ENCODE measurements around the gene ABHD16B. TPM values are rescaled to one million over a fixed set of nuclear protein-coding genes. Genes with fewer than 3 reads are reported as not detected.

ABHD16B gene
- total RNA-seq, 4 donors from 2014 or later, result not detected

GRCh38 chr20:63844511-63844991 lies 16.7 kb upstream of the ABHD16B start:
- peaks cover 13 to 64% (median 25%) of the 10 kb centered on the region in 3 donors for H3K4me1 ChIP-seq
- intact Hi-C loops (cut with DNase I), result no loop called here
- no peak for DNase-seq

DNA sequence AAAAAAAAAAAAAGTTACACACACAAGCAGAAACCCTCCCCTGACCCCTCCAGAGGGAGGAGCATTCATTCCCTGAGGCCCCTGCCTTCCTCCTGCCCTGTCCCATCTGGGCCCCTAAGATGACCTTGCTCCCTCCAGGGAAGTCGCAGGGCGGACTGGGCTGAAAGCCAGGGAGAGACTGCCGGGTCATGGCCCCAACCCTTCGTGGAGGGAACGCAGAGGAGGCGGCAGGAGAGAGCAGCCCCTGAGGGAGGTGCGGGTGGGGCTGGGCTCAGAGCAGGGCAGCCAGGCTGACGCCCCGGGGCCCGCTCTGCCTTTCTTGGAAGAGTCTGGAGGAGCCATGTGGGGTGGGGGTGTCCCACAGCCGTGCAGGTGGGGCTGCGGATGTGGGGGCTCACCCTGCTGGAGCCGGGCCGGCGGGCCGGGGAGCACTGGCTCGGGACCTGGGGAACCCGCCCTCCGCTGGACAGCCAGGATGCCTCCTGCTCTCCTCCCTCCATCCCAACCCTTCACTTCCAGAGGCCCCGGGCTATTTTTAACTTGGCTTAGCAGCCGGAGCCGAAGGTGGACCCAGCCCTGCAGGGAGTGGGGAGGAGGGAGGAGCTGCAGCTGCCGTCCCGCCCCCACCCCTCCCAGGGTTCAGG lies 15.0 kb upstream of the ABHD16B start:
- peak overlapping the region in 2 of 4 donors; percentile 64 to 84 for H3K27ac ChIP-seq
- no peak for DNase-seq
- peaks cover 13 to 64% (median 25%) of the 10 kb centered on the region in 3 donors for H3K4me1 ChIP-seq
- H3K4me3 ChIP-seq, result peak overlapping the region in 1 of 4 donors; percentile 42
- intact Hi-C loops (cut with DNase I), result no loop called here
- TF ChIP-seq POLR2A (IDR thresholded peaks at IDR 0.05), result no peak
- no peak for TF ChIP-seq CTCF (IDR thresholded peaks at IDR 0.05)
- no peaks in the 10 kb centered on the region for H3K9me3 ChIP-seq
- H3K27me3 ChIP-seq, result peaks cover 0 to 71% (median 0%) of the 10 kb centered on the region in 4 donors
- 2 to 18% methylated on average over 2 to 18 of the region's 24 CpGs for WGBS, 2 donors
- no peaks in the 10 kb centered on the region for H3K36me3 ChIP-seq

More at GRCh38 chr20:63844511-63844991, 16.7 kb upstream of the ABHD16B start:
- no peak overlapping the region for H3K4me3 ChIP-seq
- H3K36me3 ChIP-seq, result no peaks in the 10 kb centered on the region
- TF ChIP-seq POLR2A (IDR thresholded peaks at IDR 0.05), result no peak
- no peak for TF ChIP-seq CTCF (IDR thresholded peaks at IDR 0.05)
- no peak overlapping the region for H3K27ac ChIP-seq
- H3K27me3 ChIP-seq, result peaks cover 0 to 64% (median 0%) of the 10 kb centered on the region in 4 donors
- WGBS, 2 donors, result 46% methylated on average over 3 of the region's 9 CpGs; no CpG with 5 or more reads in 1 of the 2 donors
- H3K9me3 ChIP-seq, result no peaks in the 10 kb centered on the region

DNA sequence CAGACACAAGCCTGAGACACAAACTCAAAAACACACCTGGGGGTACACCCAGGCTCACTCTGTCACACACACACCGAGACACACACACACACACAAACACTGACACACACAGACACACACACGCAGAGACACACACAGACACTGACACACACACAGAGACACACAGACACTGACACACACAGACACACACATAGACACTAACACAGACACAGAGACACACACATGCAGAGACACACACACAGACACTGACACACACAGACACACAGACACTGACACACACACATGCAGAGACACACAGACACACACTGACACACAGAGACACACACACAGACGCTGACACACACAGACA lies 14.4 kb upstream of the ABHD16B start:
- WGBS, 2 donors, result 80 to 83% methylated on average over 1 of the region's 3 CpGs
- no peaks in the 10 kb centered on the region for H3K36me3 ChIP-seq
- no peak for TF ChIP-seq CTCF (IDR thresholded peaks at IDR 0.05)
- no peak for TF ChIP-seq POLR2A (IDR thresholded peaks at IDR 0.05)
- H3K27ac ChIP-seq, result peak overlapping the region in 3 of 4 donors; percentile 55 to 84 (median 64)
- H3K4me3 ChIP-seq, result no peak overlapping the region
- peaks cover 13 to 64% (median 25%) of the 10 kb centered on the region in 3 donors for H3K4me1 ChIP-seq
- no peaks in the 10 kb centered on the region for H3K9me3 ChIP-seq
- intact Hi-C loops (cut with DNase I), result no loop called here
- H3K27me3 ChIP-seq, result peaks cover 0 to 74% (median 0%) of the 10 kb centered on the region in 4 donors
- DNase-seq, result no peak

DNA sequence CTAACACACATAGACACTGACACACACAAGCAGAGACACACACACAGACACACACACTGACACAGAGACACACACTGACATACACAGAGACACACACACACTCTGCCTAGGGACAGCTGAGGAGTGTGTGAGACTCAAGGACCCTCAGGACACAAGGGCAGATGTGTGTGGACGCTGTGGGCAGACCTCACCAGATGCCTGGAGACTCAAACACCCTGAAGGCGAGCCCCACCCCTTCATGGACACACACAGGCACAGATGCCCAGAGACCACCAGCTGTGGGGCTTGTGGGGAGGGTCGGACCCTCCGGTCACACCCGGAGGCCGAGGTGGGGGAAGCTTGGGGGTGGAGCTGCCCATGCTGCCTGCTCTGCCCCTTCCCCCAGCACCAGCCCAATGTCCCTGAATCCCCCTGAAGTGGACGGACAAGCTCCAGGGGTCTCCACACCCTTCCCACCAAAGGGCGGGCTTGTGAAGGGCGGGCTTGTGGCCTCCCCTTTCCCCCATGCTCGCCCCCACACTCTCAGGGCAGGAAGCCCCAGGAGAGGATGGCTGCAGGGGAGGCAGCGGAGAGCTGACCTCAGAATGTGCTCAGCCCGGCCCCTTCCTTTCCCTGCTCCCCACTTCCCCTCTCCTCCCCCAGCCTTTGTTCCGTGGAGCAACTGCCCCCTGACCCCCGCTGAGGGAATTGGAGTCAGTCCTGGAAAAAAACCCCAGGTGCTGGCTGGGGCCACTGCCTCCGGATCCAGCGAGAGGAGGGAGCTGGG lies 13.9 kb upstream of the ABHD16B start:
- intact Hi-C loops (cut with DNase I), result no loop called here
- Histone ChIP-seq H3K9me3 (no peaks in the 10 kb centered on the region), H3K4me3 (no peak overlapping the region), H3K27me3 (peaks cover 0 to 75% (median 0%) of the 10 kb centered on the region in 4 donors), H3K27ac (peak overlapping the region; percentile 55 to 84 (median 60)), H3K4me1 (peaks cover 13 to 61% (median 25%) of the 10 kb centered on the region in 3 donors), H3K36me3 (no peaks in the 10 kb centered on the region)
- no peak for TF ChIP-seq POLR2A (IDR thresholded peaks at IDR 0.05)
- TF ChIP-seq CTCF (IDR thresholded peaks at IDR 0.05), result no peak
- DNase-seq, result no peak
- 35 to 56% methylated on average over 3 to 4 of the region's 16 CpGs for WGBS, 2 donors
